ENCODE data around the gene SUCLA2.

GRCh38 chr13:47991859-47992258, 9.2 kb downstream of the SUCLA2 start:
- TF ChIP-seq CTCF (IDR thresholded peaks at IDR 0.05; ENCODE audit: insufficient read depth, low read length, poor library complexity, severe bottlenecking) = no peak
- no peak for TF ChIP-seq EZH2phosphoT487 (conservative IDR thresholded peaks at IDR 0.05; ENCODE audit: low read length)
